SKM-1 treated with dmso at 0.1 percent for 144 hours (cell line): Measurements from ENCODE around the gene DTHD1.

Experiments
- DNase-seq: peaks from one replicate; lab custom pipeline; 2025; ENCODE audit not compliant: unreplicated experiment; lab: John Stamatoyannopoulos, UW

Gene DTHD1

GRCh38 chr4:36313301-36313700 is 31.9 kb downstream of the DTHD1 start:
- DNase-seq, result peak; percentile 16

GRCh38 chr4:36313703-36314102 is 32.3 kb downstream of the DTHD1 start:
- no peak for DNase-seq

GRCh38 chr4:36316607-36317006 is 35.2 kb downstream of the DTHD1 start:
- no peak for DNase-seq

- no peak for DNase-seq
These were observed 36.3 kb downstream of the DTHD1 start for GRCh38 chr4:36317721-36318120.

GRCh38 chr4:36320117-36320896 is 38.9 kb downstream of the DTHD1 start:
- no peak for DNase-seq

- no peak for DNase-seq
These were observed 39.8 kb downstream of the DTHD1 start for GRCh38 chr4:36321176-36321575.

GRCh38 chr4:36322921-36323354 is 41.5 kb downstream of the DTHD1 start:
- DNase-seq, result no peak

GRCh38 chr4:36323816-36324419 is 42.5 kb downstream of the DTHD1 start:
- peak; percentile 43 for DNase-seq

- no peak for DNase-seq
These were observed 43.4 kb downstream of the DTHD1 start for GRCh38 chr4:36324808-36325207.

- DNase-seq, result peak; percentile 17
These were observed 44.1 kb downstream of the DTHD1 start for GRCh38 chr4:36325499-36325898.

GRCh38 chr4:36325926-36326325 is 44.5 kb downstream of the DTHD1 start:
- DNase-seq, result no peak

GRCh38 chr4:36326476-36327029 is 45.1 kb downstream of the DTHD1 start:
- DNase-seq, result no peak

GRCh38 chr4:36327400-36327799 is 46.0 kb downstream of the DTHD1 start:
- no peak for DNase-seq

GRCh38 chr4:36328130-36328529 is 46.7 kb downstream of the DTHD1 start:
- DNase-seq, result peak; percentile 56

GRCh38 chr4:36329228-36329627 is 47.8 kb downstream of the DTHD1 start:
- DNase-seq, result no peak

- DNase-seq, result no peak
These were observed 49.4 kb downstream of the DTHD1 start for GRCh38 chr4:36330796-36331195.

GRCh38 chr4:36332023-36332781 is 50.8 kb downstream of the DTHD1 start:
- no peak for DNase-seq

- no peak for DNase-seq
These were observed 51.3 kb downstream of the DTHD1 start for GRCh38 chr4:36332782-36333131.

- DNase-seq, result no peak
These were observed 52.0 kb downstream of the DTHD1 start for GRCh38 chr4:36333303-36333877.

- DNase-seq, result peak; percentile 31
These were observed 56.3 kb downstream of the DTHD1 start for GRCh38 chr4:36337665-36338185.

GRCh38 chr4:36338973-36339372 is 57.6 kb downstream of the DTHD1 start:
- no peak for DNase-seq
